NCI-H2227 (cell line): ENCODE results near the gene TTC34.
"Not testable (repeated sequence)": the region's sequence is repeated elsewhere in the genome, so short reads cannot be mapped to it uniquely, and the experiment has no call there.

Experiments
- DNase-seq: peaks from one replicate; lab custom pipeline; 2025; ENCODE audit not compliant: unreplicated experiment; lab: John Stamatoyannopoulos, UW

TTC34 gene

DNA sequence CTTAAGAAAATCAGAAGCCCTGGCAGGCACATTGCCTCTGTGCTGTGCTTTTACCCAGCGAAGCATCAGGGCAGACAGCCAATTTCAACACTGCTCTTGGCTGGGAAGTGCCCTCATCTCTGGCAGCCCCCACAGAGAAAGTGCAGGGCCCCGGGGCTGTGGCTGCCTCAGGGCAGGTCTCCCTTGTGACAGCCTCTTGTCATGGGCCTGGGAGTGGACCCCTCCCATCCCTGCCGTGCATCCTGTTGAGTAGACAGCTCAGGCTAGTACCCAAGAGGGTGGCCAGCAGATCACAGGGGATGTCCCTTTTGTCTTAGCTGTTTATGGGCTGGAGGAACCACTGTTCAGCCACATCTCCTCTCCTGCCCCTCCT, 23.3 kb downstream of the TTC34 start:
- no peak for DNase-seq

DNA sequence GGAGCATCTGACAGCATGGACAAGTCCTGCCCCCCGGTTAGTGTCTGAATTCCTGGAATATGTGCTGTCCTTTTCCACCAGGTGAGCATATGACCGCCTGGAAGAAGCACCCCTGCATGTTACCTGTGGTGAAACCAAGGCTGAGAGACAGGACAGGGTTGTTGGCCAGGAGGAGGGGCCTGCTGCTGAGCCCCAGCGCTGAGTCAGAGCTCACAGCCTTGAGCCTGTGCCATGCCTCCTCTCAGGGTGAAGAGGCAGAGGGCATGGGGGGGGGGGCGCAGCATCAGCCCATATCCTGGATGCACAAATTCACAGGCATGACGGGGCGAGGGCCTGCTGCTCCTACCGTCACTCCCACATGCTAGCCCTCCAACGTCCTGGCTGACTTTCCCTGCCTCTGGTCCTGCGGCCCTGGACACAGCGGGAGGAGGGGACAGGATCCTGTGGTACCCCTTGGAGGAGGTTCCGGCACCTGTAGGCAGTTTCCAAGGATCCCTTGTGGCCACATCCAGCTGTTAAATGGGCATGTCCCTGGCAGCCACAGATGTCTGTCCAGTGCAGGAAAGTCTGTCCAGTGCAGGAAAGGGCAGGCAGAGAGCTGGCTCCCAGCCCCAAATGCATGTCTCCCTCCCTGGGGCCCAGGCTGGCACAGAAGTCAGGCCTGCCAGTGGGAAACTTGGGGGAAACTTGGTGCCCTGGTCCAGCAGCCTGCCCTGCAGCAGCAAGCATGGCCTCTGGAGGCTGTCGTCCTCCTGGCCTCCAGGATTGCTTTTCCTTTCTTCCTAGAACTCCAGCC, 23.9 kb downstream of the TTC34 start:
- DNase-seq = no peak

DNA sequence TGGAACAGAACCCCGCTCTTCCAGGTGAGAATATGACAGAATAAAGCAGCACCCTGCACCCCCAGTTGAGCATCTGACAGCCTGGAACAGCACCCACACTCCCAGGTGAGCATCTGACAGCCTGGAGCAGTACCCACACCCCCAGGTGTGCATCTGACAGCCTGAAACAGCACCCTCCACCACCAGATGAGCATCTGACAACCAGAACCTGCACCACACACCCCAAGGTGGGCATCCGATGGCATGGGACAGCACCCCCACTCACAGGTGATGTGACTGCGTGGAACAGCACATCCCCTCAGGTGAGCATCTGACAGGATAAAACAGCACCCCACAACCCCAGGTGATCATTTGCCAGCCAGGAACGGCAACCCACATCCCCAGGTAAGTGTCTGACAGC, 26.2 kb downstream of the TTC34 start:
- DNase-seq = not testable (repeated sequence)

DNA sequence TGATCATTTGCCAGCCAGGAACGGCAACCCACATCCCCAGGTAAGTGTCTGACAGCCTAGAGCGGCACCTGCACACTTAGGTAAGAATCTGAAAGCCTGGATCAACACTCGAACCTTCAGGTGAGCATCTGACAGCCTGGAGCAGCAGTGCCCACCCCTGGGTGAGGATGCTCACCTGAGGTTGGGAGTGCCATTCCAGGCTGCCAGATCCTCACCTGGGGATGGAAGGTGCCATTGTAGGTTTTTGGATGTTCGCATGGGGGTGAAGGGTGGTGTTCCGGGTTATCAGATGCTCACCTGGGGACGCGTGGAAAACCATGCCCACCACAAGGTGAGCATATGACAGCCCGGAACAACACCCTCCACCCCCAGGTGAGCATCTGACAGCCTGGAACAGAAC, 33.4 kb downstream of the TTC34 start:
- not testable (repeated sequence) for DNase-seq

DNA sequence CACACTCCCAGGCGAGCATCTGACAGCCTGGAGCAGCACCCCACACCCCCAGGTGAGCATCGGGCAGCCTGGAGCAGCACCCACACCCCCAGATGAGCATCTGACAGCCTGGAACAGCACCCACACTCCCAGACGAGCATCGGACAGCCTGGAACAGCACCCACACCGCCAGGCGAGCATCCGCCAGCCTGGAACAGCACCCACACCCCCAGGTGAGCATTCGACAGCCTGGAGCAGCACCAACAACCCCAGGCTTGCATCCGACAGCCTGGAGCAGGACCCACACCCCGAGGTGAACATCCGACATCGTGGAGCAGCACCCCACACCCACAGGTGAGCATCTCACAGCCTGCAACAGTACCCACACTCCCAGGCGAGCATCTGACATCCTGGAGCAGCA, 42.1 kb downstream of the TTC34 start:
- DNase-seq = peak; percentile 3

DNA sequence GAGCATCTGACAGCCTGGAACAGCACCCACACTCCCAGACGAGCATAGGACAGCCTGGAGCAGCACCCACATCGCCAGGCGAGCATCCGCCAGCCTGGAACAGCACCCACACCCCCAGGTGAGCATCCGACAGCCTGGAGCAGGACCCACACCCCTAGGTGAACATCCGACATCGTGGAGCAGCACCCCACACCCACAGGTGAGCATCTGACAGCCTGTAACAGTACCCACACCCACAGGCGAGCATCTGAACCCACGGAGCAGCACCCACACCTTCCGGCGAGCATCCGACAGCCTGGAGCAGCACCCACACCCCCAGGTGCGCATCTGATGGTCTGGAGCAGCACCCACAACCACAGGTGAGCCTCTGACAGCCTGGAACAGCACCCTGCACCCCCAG, 44.0 kb downstream of the TTC34 start:
- not testable (repeated sequence) for DNase-seq

DNA sequence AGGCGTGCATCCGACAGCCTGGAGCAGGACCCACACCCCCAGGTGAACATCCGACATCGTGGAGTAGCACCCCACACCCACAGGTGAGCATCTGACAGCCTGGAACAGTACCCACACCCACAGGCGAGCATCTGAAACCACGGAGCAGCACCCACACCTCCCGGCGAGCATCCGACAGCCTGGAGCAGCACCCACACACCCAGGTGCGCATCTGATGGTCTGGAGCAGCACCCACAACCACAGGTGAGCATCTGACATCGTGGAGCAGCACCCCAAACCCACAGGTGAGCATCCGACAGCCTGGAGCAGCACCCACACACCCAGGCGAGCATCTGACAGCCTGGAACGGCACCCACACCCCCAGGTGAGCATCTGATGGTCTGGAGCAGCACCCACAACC, 46.1 kb downstream of the TTC34 start:
- not testable (repeated sequence) for DNase-seq

DNA sequence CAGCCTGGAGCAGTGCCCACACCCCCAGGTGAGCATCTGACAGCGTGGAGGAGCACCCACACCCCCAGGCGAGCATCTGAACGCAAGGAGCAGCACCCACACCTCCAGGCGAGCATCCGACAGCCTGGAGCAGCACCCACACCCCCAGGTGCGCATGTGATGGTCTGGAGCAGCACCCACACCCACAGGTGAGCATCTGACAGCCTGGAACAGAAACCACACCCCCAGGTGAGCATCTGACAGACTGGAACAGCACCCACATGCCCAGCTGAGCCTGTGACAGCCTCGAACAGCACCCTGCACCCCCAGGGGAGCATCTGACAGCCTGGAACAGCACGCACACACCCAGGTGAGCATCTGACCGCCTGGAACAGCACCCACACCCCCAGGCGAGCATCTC, 46.9 kb downstream of the TTC34 start:
- DNase-seq = not testable (repeated sequence)

DNA sequence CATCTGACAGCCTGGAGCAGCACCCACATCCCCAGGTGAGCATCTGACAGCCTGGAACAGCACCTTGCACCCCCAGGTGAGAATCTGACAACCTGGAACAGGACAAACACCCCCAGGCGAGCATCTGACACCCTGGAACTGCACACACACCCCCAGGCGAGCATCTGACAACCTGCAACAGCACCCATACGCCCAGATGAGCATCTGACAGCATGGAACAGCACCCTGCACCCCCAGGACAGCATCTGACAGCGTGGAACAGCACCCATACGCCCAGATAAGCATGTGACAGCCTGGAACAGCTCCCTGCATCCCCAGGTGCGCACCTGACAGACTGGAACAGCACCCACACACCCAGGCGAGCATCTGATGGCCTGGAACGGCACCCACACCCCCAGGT, 49.0 kb downstream of the TTC34 start:
- not testable (repeated sequence) for DNase-seq

DNA sequence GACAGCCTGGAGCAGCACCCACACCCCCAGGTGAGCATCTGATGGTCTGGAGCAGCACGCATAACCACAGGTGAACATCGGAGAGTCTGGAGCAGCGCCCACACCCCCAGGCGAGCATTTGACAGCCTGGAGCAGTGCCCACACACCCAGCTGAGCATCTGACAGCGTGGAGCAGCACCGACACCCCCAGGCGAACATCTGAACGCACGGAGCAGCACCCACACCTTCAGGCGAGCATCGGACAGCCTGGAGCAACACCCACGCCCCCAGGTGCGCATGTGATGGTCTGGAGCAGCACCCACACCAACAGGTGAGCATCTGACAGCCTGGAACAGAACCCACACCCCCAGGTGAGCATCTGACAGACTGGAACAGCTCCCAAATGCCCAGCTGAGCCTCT, 49.6 kb downstream of the TTC34 start:
- DNase-seq = not testable (repeated sequence)

DNA sequence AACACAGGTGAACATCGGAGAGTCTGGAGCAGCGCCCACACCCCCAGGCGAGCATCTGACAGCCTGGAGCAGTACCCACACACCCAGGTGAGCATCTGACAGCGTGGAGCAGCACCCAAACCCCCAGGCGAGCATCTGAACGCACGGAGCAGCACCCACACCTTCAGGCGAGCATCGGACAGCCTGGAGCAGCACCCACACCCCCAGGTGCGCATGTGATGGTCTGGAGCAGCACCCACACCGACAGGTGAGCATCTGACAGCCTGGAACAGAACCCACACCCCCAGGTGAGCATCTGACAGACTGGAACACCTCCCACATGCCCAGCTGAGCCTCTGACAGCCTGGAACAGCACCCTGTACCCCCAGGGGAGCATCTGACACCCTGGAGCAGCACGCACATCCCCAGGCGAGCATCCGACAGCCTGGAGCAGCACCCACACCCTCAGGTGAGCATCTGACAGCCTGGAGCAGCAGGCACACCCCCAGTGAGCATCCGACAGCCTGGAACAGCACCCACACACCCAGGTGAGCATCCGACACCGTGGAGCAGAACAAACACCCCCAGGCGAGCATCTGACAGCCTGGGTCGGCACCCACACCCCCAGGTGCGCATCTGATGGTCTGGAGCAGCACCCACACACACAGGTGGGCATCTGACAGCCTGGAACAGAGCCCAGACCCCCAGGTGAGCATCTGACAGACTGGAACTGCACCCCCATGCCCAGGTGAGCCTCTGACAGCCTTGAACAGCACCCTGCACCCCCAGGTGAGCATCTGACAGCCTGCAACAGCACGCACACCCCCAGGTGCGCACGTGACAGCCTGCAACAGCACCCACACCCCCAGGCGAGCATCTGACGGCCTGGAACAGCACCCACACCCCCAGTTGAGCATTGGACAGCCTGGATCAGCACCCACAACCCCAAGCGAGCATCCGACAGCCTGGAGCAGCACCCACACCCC, 50.4 kb downstream of the TTC34 start:
- DNase-seq = not testable (repeated sequence)

DNA sequence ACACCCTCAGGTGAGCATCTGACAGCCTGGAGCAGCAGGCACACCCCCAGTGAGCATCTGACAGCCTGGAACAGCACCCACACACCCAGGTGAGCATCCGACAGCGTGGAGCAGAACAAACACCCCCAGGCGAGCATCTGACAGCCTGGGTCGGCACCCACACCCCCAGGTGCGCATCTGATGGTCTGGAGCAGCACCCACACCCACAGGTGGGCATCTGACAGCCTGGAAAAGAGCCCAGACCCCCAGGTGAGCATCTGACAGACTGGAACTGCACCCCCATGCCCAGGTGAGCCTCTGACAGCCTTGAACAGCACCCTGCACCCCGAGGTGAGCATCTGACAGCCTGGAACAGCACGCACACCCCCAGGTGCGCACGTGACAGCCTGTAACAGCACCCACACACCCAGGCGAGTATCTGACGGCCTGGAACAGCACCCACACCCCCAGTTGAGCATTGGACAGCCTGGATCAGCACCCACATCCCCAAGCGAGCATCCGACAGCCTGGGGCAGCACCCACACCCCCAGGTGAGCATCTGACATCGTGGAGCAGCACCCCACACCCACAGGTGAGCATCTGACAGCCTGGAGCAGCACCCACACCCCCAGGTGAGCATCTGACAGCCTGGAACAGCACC, 51.3 kb downstream of the TTC34 start:
- DNase-seq = not testable (repeated sequence)

DNA sequence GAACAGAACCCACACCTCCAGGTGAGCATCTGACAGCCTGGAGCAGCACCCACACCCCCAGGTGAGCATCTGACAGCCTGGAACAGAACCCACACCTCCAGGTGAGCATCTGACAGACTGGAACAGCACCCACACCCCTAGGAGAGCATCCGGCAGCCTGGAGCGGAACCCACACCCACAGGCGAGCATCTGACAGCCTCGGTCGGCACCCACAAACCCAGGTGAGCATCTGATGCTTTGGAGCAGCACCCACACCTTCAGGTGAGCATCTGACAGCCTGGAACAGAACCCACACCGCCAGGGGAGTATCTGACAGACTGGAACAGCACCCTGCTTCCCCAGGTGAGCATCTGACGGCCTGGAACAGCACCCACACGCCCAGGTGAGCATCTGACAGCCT, 52.9 kb downstream of the TTC34 start:
- DNase-seq = not testable (repeated sequence)

DNA sequence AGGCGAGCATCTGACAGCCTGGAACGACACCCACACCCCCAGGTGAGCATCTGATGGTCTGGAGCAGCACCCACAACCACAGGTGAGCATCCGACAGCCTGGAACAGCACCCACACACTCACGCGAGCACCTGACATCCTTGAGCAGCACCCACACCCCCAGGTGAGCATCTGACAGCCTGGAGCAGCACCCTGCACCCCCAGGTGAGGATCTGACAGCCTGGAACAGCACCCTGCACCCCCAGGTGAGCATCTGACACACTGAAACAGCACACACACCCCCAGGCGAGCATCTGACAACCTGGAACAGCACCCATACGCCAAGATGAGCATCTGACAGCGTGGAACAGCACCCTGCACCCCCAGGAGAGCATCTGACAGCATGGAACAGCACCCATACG, 106.7 kb downstream of the TTC34 start:
- DNase-seq = not testable (repeated sequence)

DNA sequence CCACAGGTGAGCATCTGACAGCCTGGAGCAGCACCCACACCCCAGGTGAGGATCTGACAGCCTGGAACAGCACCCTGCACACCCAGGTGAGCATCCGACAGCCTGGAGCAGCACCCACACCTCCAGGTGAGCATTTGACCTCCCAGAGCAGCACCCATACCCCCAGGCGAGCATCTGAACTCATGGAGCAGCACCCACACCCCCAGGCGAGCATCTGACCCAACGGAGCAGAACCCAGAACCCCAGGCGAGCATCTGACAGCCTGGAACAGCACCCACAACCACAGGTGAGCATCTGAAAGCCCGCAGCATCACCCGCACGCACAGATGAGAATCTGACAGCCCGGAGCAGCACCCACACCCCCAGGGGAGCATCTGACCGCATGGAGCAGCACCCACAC, 111.3 kb downstream of the TTC34 start:
- DNase-seq = not testable (repeated sequence)

DNA sequence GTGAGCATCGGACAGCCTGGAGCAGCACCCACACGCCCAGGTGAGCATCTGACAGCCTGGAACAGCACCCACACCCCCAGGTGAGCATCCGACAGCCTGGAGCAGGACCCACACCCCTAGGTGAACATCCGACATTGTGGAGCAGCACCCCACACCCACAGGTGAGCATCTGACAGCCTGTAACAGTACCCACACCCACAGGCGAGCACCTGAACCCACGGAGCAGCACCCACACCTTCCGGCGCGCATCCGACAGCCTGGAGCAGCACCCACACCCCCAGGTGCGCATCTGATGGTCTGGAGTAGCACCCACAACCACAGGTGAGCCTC, 113.2 kb downstream of the TTC34 start:
- DNase-seq = not testable (repeated sequence)

DNA sequence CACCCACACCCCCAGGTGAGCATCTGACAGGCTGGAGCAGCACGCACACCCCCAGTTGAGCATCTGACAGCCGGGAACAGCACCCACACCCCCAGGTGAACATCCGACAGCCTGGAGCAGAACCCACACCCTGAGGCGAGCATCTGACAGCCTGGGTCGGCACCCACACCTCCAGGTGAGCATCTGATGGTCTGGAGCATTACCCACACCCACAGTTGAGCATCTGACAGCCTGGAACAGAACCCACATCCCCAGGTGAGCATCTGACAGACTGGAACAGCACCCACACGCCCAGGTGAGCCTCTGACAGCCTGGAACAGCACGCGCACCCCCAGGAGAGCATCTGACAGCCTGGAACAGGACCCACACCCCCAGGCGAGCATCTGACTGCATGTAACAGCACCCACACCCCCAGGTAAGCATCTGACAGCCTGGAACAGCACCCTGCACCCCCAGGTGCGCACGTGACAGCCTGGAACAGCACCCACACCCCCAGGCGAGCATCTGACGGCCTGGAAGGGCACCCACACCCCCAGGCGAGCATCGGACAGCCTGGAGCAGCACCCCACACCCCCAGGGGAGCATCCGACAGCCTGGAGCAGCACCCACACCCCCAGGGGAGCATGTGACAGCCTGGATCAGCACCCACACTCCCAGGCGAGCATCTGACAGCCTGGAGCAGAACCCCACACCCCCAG, 113.7 kb downstream of the TTC34 start:
- DNase-seq = not testable (repeated sequence)

DNA sequence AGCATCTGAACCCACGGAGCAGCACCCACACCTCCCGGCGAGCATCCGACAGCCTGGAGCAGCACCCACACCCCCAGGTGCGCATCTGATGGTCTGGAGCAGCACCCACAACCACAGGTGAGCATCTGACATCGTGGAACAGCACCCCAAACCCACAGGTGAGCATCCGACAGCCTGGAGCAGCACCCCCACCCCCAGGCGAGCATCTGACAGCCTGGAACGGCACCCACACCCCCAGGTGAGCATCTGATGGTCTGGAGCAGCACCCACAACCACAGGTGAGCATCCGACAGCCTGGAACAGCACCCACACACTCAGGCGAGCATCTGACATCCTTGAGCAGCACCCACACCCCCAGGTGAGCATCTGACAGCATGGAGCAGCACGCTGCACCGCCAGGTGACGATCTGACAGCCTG, 114.3 kb downstream of the TTC34 start:
- DNase-seq = not testable (repeated sequence)

DNA sequence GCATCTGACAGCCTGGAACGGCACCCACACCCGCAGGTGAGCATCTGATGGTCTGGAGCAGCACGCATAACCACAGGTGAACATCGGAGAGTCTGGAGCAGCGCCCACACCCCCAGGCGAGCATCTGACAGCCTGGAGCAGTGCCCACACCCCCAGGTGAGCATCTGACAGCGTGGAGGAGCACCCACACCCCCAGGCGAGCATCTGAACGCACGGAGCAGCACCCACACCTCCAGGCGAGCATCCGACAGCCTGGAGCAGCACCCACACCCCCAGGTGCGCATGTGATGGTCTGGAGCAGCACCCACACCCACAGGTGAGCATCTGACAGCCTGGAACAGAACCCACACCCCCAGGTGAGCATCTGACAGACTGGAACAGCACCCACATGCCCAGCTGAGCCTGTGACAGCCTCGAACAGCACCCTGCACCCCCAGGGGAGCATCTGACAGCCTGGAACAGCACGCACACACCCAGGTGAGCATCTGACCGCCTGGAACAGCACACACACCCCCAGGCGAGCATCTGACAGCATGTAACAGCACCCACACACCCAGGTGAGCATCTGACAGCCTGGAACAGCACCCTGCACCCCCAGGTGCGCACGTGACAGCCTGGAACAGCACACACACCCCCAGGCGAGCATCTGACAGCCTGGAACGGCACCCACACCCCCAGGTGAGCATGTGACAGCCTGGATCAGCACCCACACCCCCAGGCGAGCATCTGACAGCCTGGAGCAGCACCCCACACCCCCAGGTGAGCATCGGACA, 115.2 kb downstream of the TTC34 start:
- not testable (repeated sequence) for DNase-seq

DNA sequence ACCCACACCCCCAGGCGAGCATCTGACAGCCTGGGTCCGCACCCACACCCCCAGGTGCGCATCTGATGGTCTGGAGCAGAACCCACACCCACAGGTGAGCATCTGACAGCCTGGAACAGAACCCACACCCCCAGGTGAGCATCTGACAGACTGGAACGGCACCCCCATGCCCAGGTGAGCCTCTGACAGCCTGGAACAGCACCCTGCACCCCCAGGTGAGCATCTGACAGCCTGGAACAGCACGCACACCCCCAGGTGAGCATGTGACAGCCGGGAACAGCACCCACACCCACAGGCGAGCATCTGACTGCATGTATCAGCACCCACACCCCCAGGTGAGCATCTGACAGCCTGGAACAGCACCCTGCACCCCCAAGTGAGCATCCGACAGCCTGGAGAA, 115.8 kb downstream of the TTC34 start:
- not testable (repeated sequence) for DNase-seq
